MM.1S (cell line): ENCODE results near the gene RPL18.

ENCODE experiments used
- EZH2 ChIP-seq: fragments of 300-600 bp; sonication (generic); optimal IDR thresholded peaks from 2 replicates; pipeline ENCODE3; 2017; ENCODE audit warnings: low read depth, mild to moderate bottlenecking, antibody characterized with exemption, low read length, mixed read lengths
- EZH2phosphoT487 ChIP-seq: fragments of 300-600 bp; sonication (generic); IDR thresholded peaks from 2 replicates; pipeline ENCODE4 v1.6.1; 2018; ENCODE audit warnings: antibody characterized with exemption, low read length
- TF ChIP-seq, protein P1 (sequence below): fragments of 300-600 bp; sonication (generic); IDR thresholded peaks from 2 replicates; pipeline ENCODE4 v1.5.1; 2016; ENCODE audit warnings: antibody characterized with exemption, low read length, mixed read lengths

DNA sequence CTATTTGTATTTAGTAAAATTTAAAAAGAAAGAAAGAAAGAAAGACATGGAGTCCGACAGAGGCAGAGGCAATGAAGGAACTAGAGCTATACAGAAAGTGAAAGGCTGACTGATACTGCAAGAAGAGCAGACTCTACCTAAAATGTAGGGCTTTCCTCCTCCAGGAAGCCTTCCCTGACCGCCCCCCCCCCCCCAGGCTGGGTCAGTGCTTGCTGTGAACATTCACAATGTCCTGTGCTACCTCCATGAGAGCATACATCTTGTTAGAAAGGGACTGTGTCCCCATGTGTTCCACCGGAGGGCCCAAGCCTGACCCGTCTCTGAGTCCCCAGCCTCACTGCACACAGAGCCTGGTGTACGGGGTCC, 32.7 kb upstream of the RPL18 start:
- TF ChIP-seq EZH2 (no peak), EZH2phosphoT487 (no peak)
- TF ChIP-seq, protein P1, sequence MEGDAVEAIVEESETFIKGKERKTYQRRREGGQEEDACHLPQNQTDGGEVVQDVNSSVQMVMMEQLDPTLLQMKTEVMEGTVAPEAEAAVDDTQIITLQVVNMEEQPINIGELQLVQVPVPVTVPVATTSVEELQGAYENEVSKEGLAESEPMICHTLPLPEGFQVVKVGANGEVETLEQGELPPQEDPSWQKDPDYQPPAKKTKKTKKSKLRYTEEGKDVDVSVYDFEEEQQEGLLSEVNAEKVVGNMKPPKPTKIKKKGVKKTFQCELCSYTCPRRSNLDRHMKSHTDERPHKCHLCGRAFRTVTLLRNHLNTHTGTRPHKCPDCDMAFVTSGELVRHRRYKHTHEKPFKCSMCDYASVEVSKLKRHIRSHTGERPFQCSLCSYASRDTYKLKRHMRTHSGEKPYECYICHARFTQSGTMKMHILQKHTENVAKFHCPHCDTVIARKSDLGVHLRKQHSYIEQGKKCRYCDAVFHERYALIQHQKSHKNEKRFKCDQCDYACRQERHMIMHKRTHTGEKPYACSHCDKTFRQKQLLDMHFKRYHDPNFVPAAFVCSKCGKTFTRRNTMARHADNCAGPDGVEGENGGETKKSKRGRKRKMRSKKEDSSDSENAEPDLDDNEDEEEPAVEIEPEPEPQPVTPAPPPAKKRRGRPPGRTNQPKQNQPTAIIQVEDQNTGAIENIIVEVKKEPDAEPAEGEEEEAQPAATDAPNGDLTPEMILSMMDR: no peak
